ENCODE results near the gene DGKQ.
"Not testable (repeated sequence)": the region's sequence is repeated elsewhere in the genome, so short reads cannot be mapped to it uniquely, and the experiment has no call there.

DGKQ gene

GRCh38 chr4:930028-930551, 43.3 kb downstream of the DGKQ start:
- no peak overlapping the region for H3K4me2 ChIP-seq (ENCODE audit: low read depth, low read length)

GRCh38 chr4:929096-929765, 44.1 kb downstream of the DGKQ start:
- no peaks in the 10 kb centered on the region for H4K20me1 ChIP-seq (ENCODE audit: insufficient read depth, low read length)
- no peak overlapping the region for H3K9ac ChIP-seq (ENCODE audit: low read length)
- no peaks in the 10 kb centered on the region for H3K27me3 ChIP-seq (replicated peaks; ENCODE audit: insufficient read depth, low read length)
- H3K4me1 ChIP-seq (ENCODE audit: low read length), result peaks cover 5% of the 10 kb centered on the region
- no peak overlapping the region for H3K4me3 ChIP-seq (ENCODE audit: low read length)
- no peak overlapping the region for H2AFZ ChIP-seq (ENCODE audit: low read length)
- H3K9me3 ChIP-seq (replicated peaks; ENCODE audit: insufficient read depth, low read length), result no peaks in the 10 kb centered on the region
- H3K79me2 ChIP-seq (ENCODE audit: low read length), result peaks cover 75% of the 10 kb centered on the region
- H3K4me2 ChIP-seq (ENCODE audit: low read depth, low read length), result no peak overlapping the region
- H3K27ac ChIP-seq (ENCODE audit: low read length), result no peak overlapping the region
- H3K9me2 ChIP-seq (replicated peaks; ENCODE audit: insufficient read depth, low read length), result no peaks in the 10 kb centered on the region
- no peak for DNase-seq
- H3F3A ChIP-seq (ENCODE audit: insufficient read depth, low read length), result no peaks in the 10 kb centered on the region
- TF ChIP-seq EZH2phosphoT487 (IDR thresholded peaks at IDR 0.05; ENCODE audit: low read length) (no peak), CTCF (IDR thresholded peaks at IDR 0.05; ENCODE audit: low read length) (no peak), EZH2 (optimal IDR thresholded peaks at IDR 0.05; ENCODE audit: low read depth, low read length) (no peak)
- H3K36me3 ChIP-seq (replicated peaks; ENCODE audit: insufficient read depth, low read length), result no peaks in the 10 kb centered on the region

More at GRCh38 chr4:930028-930551, 43.3 kb downstream of the DGKQ start:
- Histone ChIP-seq H3K9ac (ENCODE audit: low read length) (no peak overlapping the region), H3K9me2 (replicated peaks; ENCODE audit: insufficient read depth, low read length) (no peaks in the 10 kb centered on the region), H3F3A (ENCODE audit: insufficient read depth, low read length) (no peaks in the 10 kb centered on the region), H3K27ac (ENCODE audit: low read length) (no peak overlapping the region), H4K20me1 (ENCODE audit: insufficient read depth, low read length) (no peaks in the 10 kb centered on the region), H3K4me3 (ENCODE audit: low read length) (no peak overlapping the region), H3K79me2 (ENCODE audit: low read length) (peaks cover 66% of the 10 kb centered on the region), H3K36me3 (replicated peaks; ENCODE audit: insufficient read depth, low read length) (no peaks in the 10 kb centered on the region), H3K27me3 (replicated peaks; ENCODE audit: insufficient read depth, low read length) (no peaks in the 10 kb centered on the region), H3K4me1 (ENCODE audit: low read length) (peaks cover 5% of the 10 kb centered on the region), H3K9me3 (replicated peaks; ENCODE audit: insufficient read depth, low read length) (no peaks in the 10 kb centered on the region), H2AFZ (ENCODE audit: low read length) (no peak overlapping the region)
- no peak for DNase-seq
- TF ChIP-seq EZH2phosphoT487 (IDR thresholded peaks at IDR 0.05; ENCODE audit: low read length) (no peak), CTCF (IDR thresholded peaks at IDR 0.05; ENCODE audit: low read length) (no peak), EZH2 (optimal IDR thresholded peaks at IDR 0.05; ENCODE audit: low read depth, low read length) (no peak)

- not testable (repeated sequence) for H3K9me3 ChIP-seq (replicated peaks; ENCODE audit: insufficient read depth, low read length); H3K4me1 ChIP-seq (ENCODE audit: low read length); H3K9ac ChIP-seq (ENCODE audit: low read length); H3K9me2 ChIP-seq (replicated peaks; ENCODE audit: insufficient read depth, low read length); H4K20me1 ChIP-seq (ENCODE audit: insufficient read depth, low read length); H3K36me3 ChIP-seq (replicated peaks; ENCODE audit: insufficient read depth, low read length); DNase-seq; H3K4me3 ChIP-seq (ENCODE audit: low read length); H3K27ac ChIP-seq (ENCODE audit: low read length); H3K4me2 ChIP-seq (ENCODE audit: low read depth, low read length); H2AFZ ChIP-seq (ENCODE audit: low read length); H3F3A ChIP-seq (ENCODE audit: insufficient read depth, low read length); H3K27me3 ChIP-seq (replicated peaks; ENCODE audit: insufficient read depth, low read length)
- peaks cover 87% of the 10 kb centered on the region for H3K79me2 ChIP-seq (ENCODE audit: low read length)
Observed at GRCh38 chr4:927566-927965, 45.8 kb downstream of the DGKQ start.

- Histone ChIP-seq H3K36me3 (replicated peaks; ENCODE audit: insufficient read depth, low read length) (0 out of 2 replicates have a peak, but pooled peaks cover 6% of the 10 kb centered on the region), H3K4me3 (ENCODE audit: low read length) (no peak overlapping the region), H3K27me3 (replicated peaks; ENCODE audit: insufficient read depth, low read length) (no peaks in the 10 kb centered on the region), H3K9me2 (replicated peaks; ENCODE audit: insufficient read depth, low read length) (no peaks in the 10 kb centered on the region), H3K4me2 (ENCODE audit: low read depth, low read length) (no peak overlapping the region), H3K27ac (ENCODE audit: low read length) (no peak overlapping the region), H2AFZ (ENCODE audit: low read length) (no peak overlapping the region), H3F3A (ENCODE audit: insufficient read depth, low read length) (no peaks in the 10 kb centered on the region), H3K9ac (ENCODE audit: low read length) (no peak overlapping the region), H4K20me1 (ENCODE audit: insufficient read depth, low read length) (no peaks in the 10 kb centered on the region), H3K4me1 (ENCODE audit: low read length) (peaks cover 5% of the 10 kb centered on the region), H3K9me3 (replicated peaks; ENCODE audit: insufficient read depth, low read length) (no peaks in the 10 kb centered on the region), H3K79me2 (ENCODE audit: low read length) (peaks cover 91% of the 10 kb centered on the region)
- TF ChIP-seq CTCF (IDR thresholded peaks at IDR 0.05; ENCODE audit: low read length) (no peak), EZH2 (optimal IDR thresholded peaks at IDR 0.05; ENCODE audit: low read depth, low read length) (no peak), EZH2phosphoT487 (IDR thresholded peaks at IDR 0.05; ENCODE audit: low read length) (no peak)
- no peak for DNase-seq
Observed at GRCh38 chr4:926538-926937, 46.8 kb downstream of the DGKQ start.
